Spleen (tissue), 13 donors: ENCODE data around the gene CCDC63. TPM values are rescaled to one million over a fixed set of nuclear protein-coding genes. Genes with fewer than 3 reads are reported as not detected.

Experiments
- DNase-seq: peaks from one replicate; pipeline ENCODE4 v3.0.0-alpha.2; 2020
- H3K27ac ChIP-seq, 8 donors: fragments of 200-600 bp; sonication (generic) in 7 of 8; 1 replicate in 4 of 8; 2 replicates in 4 of 8; pipeline versions ENCODE4 v1.5.0 to v1.8.0; 2016 to 2021; ENCODE audit warnings: inconsistent platforms in 4 of 8, mild to moderate bottlenecking in 4 of 8, moderate library complexity in 1 of 8
- H3K27me3 ChIP-seq, 7 donors: fragments of 200-600 bp; sonication (generic) in 6 of 7; replicated peaks in 1 of 7; 1 replicate in 4 of 7; 2 replicates in 3 of 7; pipeline versions ENCODE4 v1.5.0 to v1.8.0; 2016 to 2021; ENCODE audit warnings: inconsistent platforms in 3 of 7, mild to moderate bottlenecking in 1 of 7
- H3K36me3 ChIP-seq, 6 donors: fragments of 200-600 bp; sonication (generic) in 5 of 6; 1 replicate in 4 of 6; 2 replicates in 2 of 6; pipeline versions ENCODE4 v1.5.0 to v1.8.0; 2016 to 2021; ENCODE audit warnings: inconsistent platforms in 2 of 6
- H3K4me1 ChIP-seq, 6 donors: fragments of 200-600 bp; sonication (generic) in 5 of 6; 1 replicate in 3 of 6; 2 replicates in 3 of 6; pipeline versions ENCODE4 v1.5.0 to v1.8.0; 2016 to 2021; ENCODE audit warnings: inconsistent platforms in 3 of 6
- H3K4me3 ChIP-seq, 8 donors: fragments of 200-600 bp; sonication (generic) in 7 of 8; 1 replicate in 4 of 8; 2 replicates in 4 of 8; pipeline versions ENCODE4 v1.5.0 to v1.8.0; 2016 to 2021; ENCODE audit warnings: inconsistent platforms in 4 of 8, mild to moderate bottlenecking in 4 of 8, moderate library complexity in 2 of 8
- H3K9me3 ChIP-seq, 8 donors: fragments of 200-600 bp; sonication (generic) in 7 of 8; 1 replicate in 4 of 8; 2 replicates in 4 of 8; pipeline versions ENCODE4 v1.5.0 to v1.8.0; 2016 to 2021; ENCODE audit warnings: inconsistent platforms in 4 of 8
- POLR2A ChIP-seq, 3 donors: fragments of 450-650 bp; IDR thresholded peaks; one replicate each; pipeline ENCODE4 v1.5.1; 2017; ENCODE audit warnings: antibody characterized with exemption in 3 of 3, mild to moderate bottlenecking in 1 of 3
- POLR2AphosphoS5 ChIP-seq, 3 donors: sonication (generic); formaldehyde crosslinking; IDR thresholded peaks; one replicate each; pipeline ENCODE4 v1.5.1; 2017; ENCODE audit warnings: antibody characterized with exemption in 3 of 3
- WGBS, 5 donors: extraction: QIAGEN DNeasy Blood & Tissue Kit in 3 of 5; methylation state at CpG; one replicate each; pipeline versions ENCODE4 v1.1.5 to v1.1.7; 2013 to 2018; 5-methylcytosine and 5-hydroxymethylcytosine counted together
- intact Hi-C: fragments of 100-400 bp; cut with DNase I; formaldehyde crosslinking; loops from one replicate; pipeline ENCODE4 v1.15.0; 2023; ENCODE audit warnings: low total_unique reads
- long read RNA-seq, 2 donors: transcript quantifications; one replicate each; lab custom pipeline, GENCODE V29; 2026
- polyA plus RNA-seq, 3 donors: library from polyadenylated mRNA; stranded (reverse); fragments of 200-250 nt; gene quantifications; one replicate each; pipeline ENCODE4 v1.2.1, GENCODE V29; 2013
- total RNA-seq, 7 donors: library from RNA; depleted of rRNA in 3 of 7; stranded (reverse); fragments of >200 nt in 3 of 7; fragmentation: NEBNext Ultra II Directional in 4 of 7; extraction: Animal tissue kit (Norgen Biotek cat#: 25700) in 4 of 7; gene quantifications; one replicate each; pipeline versions ENCODE4 v1.1.0 to v1.2.1, GENCODE V29; 2016 to 2021
- TF ChIP-seq, protein P1 (sequence below), 11 experiments: fragments of 200-600 bp in 7 of 11; fragments of 450-650 bp in 4 of 11; sonication (generic) in 4 of 11; IDR thresholded peaks in 8 of 11; conservative IDR thresholded peaks in 3 of 11; 1 replicate in 7 of 11; 2 replicates in 4 of 11; pipeline versions ENCODE4 v1.4.0 to v1.8.0; 2016 to 2021; ENCODE audit warnings: antibody characterized with exemption in 11 of 11, inconsistent platforms in 4 of 11, mild to moderate bottlenecking in 1 of 11
- donor health status: healthy with polysubstance abuse.
- donor health status: DM: no; HTN: no; CAD: no; lungs with moderate emphysema.
- donor health status: DM: no; HTN: no; CAD: no.
- donor health status: Bipolar disorder and iron deficiency.
- donor health status: healthy.
- donor health status: DM: no; HTN: no; CAD: no.
- donor health status: DM: yes; HTN: yes; CAD: no.

The CCDC63 gene
- total RNA-seq (not detected), polyA plus RNA-seq (not detected)
- long read RNA-seq, donor 1, result 0 reads
- long read RNA-seq, donor 2, result 0 reads

DNA sequence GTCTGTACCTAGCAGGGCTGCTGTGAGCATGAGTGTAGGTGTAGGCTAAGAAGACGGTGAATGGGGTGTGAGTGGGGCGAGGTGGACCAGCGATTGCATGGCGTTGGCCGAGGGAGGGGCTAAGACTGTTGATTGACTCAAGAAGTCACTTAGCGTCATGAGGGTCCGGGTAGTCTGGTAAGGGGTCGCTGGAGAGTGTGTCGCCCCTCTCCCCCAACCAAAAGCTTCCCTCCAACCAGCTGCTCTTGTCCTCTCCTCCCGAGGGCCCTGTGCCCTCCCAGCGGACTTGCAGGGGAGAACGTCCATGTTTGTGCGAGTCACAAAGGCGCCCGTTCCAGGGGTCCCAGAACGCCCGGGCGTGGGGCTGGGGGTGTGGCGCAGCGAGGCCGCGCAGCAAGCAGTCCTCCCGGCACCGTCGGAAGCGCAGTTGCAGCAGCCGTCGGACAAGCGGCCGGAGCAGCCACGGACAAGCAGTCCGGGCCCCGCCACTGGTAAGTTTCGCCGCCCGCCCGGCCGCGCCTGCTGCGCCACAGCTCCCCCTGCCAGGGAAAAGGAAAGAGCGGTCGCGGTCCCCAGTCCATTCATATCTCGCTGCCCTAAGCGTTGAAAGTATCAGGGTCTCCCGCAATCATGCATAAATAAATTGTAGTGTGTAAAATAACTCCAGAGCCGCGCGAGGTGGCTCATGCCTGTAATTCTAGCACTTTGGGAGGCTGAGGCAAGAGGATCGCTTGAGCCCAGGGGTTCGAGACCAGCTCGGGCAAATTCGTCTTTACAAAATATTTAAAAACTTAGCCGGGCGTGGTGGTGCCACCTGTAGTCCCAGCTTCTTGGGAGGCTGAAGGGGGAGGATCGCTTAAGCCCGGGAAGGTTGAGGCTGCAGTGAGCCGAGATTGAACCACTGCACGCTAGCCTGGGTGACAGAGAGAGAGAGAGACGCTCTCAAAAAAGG, at the start of gene CCDC63:
Gene CCDC63, plus strand, starts transcription at position 373 of the 952 bp plus-strand sequence. CDS start 5,968 bp downstream, outside the sequence.
- TF ChIP-seq POLR2A (IDR thresholded peaks at IDR 0.05), result no peak
- TF ChIP-seq, protein P1, sequence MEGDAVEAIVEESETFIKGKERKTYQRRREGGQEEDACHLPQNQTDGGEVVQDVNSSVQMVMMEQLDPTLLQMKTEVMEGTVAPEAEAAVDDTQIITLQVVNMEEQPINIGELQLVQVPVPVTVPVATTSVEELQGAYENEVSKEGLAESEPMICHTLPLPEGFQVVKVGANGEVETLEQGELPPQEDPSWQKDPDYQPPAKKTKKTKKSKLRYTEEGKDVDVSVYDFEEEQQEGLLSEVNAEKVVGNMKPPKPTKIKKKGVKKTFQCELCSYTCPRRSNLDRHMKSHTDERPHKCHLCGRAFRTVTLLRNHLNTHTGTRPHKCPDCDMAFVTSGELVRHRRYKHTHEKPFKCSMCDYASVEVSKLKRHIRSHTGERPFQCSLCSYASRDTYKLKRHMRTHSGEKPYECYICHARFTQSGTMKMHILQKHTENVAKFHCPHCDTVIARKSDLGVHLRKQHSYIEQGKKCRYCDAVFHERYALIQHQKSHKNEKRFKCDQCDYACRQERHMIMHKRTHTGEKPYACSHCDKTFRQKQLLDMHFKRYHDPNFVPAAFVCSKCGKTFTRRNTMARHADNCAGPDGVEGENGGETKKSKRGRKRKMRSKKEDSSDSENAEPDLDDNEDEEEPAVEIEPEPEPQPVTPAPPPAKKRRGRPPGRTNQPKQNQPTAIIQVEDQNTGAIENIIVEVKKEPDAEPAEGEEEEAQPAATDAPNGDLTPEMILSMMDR (IDR thresholded peaks at IDR 0.05 in 8 of 11, conservative IDR thresholded peaks at IDR 0.05 in 3 of 11), result peak in 7 of 11 experiments; percentile 14 to 59 (median 55)
- TF ChIP-seq POLR2AphosphoS5 (IDR thresholded peaks at IDR 0.05), result peak in 2 of 3 donors; percentile 22 to 54
- Histone ChIP-seq H3K4me3 (peak within 1 kb of the TSS; percentile 28 to 73 (median 34)), H3K4me1 (peaks cover 0 to 18% (median 11%) of the 10 kb centered on the region in 6 donors), H3K36me3 (no peaks in the 10 kb centered on the region), H3K27me3 (peaks cover 0 to 49% (median 6%) of the 10 kb centered on the region in 7 donors), H3K9me3 (no peaks in the 10 kb centered on the region), H3K27ac (no peak within 1 kb of the TSS)
- peak; percentile 86 for DNase-seq
- 15 to 39% (median 17%) methylated on average over 26 to 60 of the region's 60 CpGs for WGBS, 5 donors
- intact Hi-C loops, result no loop called here

DNA sequence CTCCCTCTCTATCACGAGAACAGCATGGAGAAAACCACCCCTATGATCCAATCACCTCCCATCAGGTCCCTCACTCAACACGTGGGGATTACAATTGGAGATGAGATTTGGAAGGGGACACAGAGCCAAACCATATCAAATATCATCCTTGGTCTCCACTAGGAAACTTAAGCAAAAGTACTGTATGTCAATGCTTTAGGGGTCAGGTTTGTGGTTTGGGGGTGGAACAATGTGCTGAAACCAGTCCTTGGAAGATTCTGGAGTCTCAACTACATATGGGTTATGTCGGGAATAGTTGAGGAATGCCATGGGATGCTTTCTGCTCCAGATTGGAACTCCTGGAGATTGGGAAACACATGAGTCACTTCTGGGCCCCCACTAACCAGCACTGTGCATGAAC, 48.3 kb upstream of the CCDC63 start:
- H3K27ac ChIP-seq, result no peak overlapping the region
- H3K9me3 ChIP-seq, result peaks cover 0 to 18% (median 14%) of the 10 kb centered on the region in 8 donors
- no peak for DNase-seq
- H3K36me3 ChIP-seq, result no peaks in the 10 kb centered on the region
- TF ChIP-seq, protein P1 (IDR thresholded peaks at IDR 0.05 in 8 of 11, conservative IDR thresholded peaks at IDR 0.05 in 3 of 11), result no peak
- no peak for TF ChIP-seq POLR2A (IDR thresholded peaks at IDR 0.05)
- no peak for TF ChIP-seq POLR2AphosphoS5 (IDR thresholded peaks at IDR 0.05)
- WGBS, 5 donors, result 59 to 71% (median 63%) methylated on average over 3 of the region's 3 CpGs
- H3K27me3 ChIP-seq, result no peaks in the 10 kb centered on the region
- intact Hi-C loops, result no loop called here
- no peak overlapping the region for H3K4me3 ChIP-seq
- H3K4me1 ChIP-seq, result peaks cover 0 to 6% (median 3%) of the 10 kb centered on the region in 6 donors

DNA sequence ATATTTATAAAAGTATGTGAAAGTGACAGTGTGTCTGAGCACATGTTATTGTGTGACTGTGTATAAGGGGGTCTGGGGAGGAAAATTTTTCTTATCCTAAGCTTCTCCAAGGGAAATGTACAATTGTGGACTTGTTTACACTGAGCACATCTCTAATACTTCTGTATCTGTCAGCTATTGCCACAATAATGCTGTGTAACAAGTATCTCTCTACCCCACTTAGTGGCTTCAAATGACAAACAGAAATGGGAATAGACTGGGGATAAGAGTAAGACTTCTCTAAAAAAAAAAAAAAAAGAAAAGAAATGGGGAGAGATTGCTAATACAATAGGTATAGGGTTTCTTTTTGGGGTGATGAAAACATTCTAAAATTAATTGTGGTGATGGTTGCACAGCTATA, 44.3 kb upstream of the CCDC63 start:
- Histone ChIP-seq H3K4me3 (no peak overlapping the region), H3K36me3 (no peaks in the 10 kb centered on the region), H3K9me3 (peaks cover 3 to 32% (median 24%) of the 10 kb centered on the region in 8 donors), H3K4me1 (peaks cover 0 to 6% (median 0%) of the 10 kb centered on the region in 6 donors), H3K27ac (no peak overlapping the region), H3K27me3 (no peaks in the 10 kb centered on the region)
- TF ChIP-seq POLR2A (IDR thresholded peaks at IDR 0.05), result no peak
- TF ChIP-seq, protein P1 (IDR thresholded peaks at IDR 0.05 in 8 of 11, conservative IDR thresholded peaks at IDR 0.05 in 3 of 11), result no peak
- TF ChIP-seq POLR2AphosphoS5 (IDR thresholded peaks at IDR 0.05), result no peak
- intact Hi-C loops, result no loop called here
- no peak for DNase-seq

DNA sequence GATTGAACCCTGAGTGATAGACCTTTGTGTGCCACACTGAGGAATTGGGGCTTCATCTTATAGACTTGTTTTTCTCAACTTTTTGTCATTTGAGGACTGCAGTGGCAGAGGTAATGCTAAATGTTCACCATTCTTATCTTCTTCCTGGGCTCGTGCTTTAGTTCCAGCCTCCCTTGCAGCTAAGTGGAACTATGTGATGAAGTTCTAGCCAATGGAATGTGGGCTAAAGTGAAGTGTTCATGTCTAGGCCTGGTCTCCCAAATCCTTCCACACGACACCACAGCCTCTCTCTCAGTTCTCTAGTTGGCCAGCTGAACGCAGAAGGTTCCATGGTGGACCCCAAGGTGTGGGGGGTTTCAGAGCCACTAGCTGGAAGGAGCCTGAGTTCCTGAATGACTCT, 42.4 kb upstream of the CCDC63 start:
- TF ChIP-seq, protein P1 (IDR thresholded peaks at IDR 0.05 in 8 of 11, conservative IDR thresholded peaks at IDR 0.05 in 3 of 11), result no peak
- TF ChIP-seq POLR2AphosphoS5 (IDR thresholded peaks at IDR 0.05) (no peak), POLR2A (IDR thresholded peaks at IDR 0.05) (no peak)
- WGBS, 5 donors, result 43 to 92% (median 61%) methylated on average over 3 of the region's 3 CpGs
- Histone ChIP-seq H3K4me3 (no peak overlapping the region), H3K36me3 (no peaks in the 10 kb centered on the region), H3K27me3 (no peaks in the 10 kb centered on the region), H3K9me3 (peaks cover 3 to 30% (median 18%) of the 10 kb centered on the region in 8 donors), H3K27ac (no peak overlapping the region), H3K4me1 (peaks cover 0 to 6% (median 0%) of the 10 kb centered on the region in 6 donors)
- DNase-seq, result no peak
- intact Hi-C loops, result no loop called here
